ENCODE measurements around the gene SLX9.

DNA sequence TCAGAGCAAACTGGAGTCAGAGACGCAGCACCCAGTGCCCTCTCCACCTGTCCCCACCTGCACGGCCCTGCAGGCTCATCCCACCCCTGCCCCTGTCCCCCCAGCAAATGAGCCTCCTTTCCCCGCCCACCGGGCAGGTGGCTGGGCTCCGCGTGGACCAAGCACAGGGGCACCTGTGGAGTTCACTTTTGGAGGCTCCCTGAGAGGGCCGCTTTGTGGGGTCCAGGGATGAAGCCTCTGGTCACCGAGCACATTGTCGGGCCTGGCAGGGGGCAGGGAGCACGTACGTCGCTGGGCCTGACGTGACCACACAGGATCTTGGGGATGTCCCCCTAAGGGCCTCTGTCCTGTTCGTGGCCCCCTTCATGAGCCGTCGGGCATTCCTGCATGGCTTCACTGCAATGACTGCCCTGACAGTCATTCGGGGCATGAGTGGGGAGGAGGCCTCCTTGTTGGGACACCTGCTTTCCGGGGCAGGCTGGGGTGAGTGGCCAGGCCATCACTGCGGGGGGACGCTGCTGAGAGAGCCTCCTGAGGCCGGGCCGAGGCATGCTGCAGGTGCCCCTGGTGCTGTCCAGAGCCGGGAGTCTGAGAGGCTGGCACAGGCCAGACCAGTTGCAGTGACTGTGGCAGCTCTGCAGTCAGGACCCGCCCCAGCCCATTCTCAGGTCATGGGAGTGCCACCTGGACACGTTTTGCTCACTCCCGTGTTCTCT, 19.7 kb downstream of the SLX9 start:
- TF ChIP-seq POLR2AphosphoS5 (IDR thresholded peaks at IDR 0.05; ENCODE audit: low read depth, low read length) = no peak
- no peak for TF ChIP-seq POLR2A (IDR thresholded peaks at IDR 0.05; ENCODE audit: low read depth, low read length)
- TF ChIP-seq TAF1 (IDR thresholded peaks at IDR 0.05; ENCODE audit: borderline replicate concordance, low read depth, low read length) = no peak
